NCI-H146 (cell line): ENCODE measurements around the gene PAX2.

Experiments used
- DNase-seq: peaks from one replicate; lab custom pipeline; 2025; lab: John Stamatoyannopoulos, UW

The PAX2 gene

GRCh38 chr10:100724531-100725027 lies 20.8 kb upstream of the PAX2 start:
- no peak for DNase-seq

- no peak for DNase-seq
Measured at GRCh38 chr10:100725071-100725471, 20.3 kb upstream of the PAX2 start.

DNA sequence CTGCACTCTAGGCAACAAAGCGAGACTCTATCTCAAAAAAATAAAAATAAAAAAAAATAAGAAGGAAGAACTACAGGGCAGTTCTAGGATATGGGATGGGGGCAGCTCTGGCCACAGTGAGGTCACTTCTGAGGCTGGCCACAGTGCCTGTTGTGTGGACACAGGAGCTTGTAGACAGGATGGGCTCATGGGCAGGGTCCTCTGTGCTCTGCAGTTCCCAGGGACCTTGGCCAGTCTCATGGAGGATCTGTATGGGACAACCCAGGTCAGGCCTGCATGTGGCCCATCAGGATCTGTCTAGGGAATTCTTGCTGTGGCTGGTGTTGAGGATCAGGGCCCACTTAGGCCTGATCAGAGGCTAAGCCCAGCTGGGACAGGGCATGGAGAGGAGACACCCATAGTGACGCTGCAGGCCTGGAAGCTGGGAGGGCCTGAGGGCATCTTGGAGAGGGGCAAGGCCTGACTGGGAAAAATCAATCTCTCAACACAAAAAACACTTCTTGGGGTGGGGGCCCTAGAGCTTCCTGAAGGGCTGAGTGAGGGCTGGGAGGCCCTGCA lies 19.4 kb upstream of the PAX2 start:
- no peak for DNase-seq

- DNase-seq: no peak
Measured at GRCh38 chr10:100727808-100728207, 17.6 kb upstream of the PAX2 start.

GRCh38 chr10:100728928-100729861 lies 16.2 kb upstream of the PAX2 start:
- no peak for DNase-seq

- no peak for DNase-seq
Measured at GRCh38 chr10:100729862-100730724, 15.3 kb upstream of the PAX2 start.

- DNase-seq: no peak
Measured at GRCh38 chr10:100730725-100731406, 14.5 kb upstream of the PAX2 start.

GRCh38 chr10:100731407-100732240 lies 13.8 kb upstream of the PAX2 start:
- DNase-seq: no peak

DNA sequence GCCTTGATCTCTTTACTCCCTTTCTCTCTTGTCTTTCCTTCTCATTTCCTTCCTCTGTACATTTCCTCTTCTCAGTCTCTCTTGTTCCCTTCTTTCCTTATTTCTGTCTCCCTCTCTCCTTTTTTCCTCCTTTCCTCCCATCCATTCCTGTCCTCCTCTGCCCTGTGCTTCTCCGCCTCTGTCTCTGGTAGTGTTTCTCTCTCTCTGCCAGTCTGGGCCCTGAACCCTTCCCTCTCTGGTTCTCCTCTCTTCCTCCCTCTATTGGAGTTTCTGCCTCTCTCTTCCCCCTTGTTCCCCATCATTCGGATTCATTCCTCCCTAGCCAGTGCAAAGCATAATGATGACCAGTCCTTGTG lies 13.2 kb upstream of the PAX2 start:
- no peak for DNase-seq

DNA sequence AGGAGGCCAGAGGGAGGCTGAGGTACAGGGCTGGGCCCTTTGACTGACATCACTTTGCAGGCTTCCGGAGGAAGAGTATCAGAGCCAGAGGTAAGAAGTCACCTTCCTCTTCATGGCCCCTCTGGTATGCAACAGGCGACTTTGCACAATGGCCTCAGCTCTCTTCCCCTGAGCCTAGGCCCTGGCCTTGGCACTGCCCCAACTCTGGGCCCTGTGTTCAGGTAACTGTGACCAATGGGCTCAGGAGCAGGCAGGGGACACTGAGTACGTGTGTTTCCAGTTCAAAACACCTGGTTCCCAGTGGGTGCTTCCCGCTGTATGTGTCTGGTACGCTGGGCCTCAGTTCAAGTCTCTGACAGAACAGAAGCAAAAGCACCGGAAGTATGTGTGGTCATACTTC lies 12.1 kb upstream of the PAX2 start:
- DNase-seq: no peak

DNA sequence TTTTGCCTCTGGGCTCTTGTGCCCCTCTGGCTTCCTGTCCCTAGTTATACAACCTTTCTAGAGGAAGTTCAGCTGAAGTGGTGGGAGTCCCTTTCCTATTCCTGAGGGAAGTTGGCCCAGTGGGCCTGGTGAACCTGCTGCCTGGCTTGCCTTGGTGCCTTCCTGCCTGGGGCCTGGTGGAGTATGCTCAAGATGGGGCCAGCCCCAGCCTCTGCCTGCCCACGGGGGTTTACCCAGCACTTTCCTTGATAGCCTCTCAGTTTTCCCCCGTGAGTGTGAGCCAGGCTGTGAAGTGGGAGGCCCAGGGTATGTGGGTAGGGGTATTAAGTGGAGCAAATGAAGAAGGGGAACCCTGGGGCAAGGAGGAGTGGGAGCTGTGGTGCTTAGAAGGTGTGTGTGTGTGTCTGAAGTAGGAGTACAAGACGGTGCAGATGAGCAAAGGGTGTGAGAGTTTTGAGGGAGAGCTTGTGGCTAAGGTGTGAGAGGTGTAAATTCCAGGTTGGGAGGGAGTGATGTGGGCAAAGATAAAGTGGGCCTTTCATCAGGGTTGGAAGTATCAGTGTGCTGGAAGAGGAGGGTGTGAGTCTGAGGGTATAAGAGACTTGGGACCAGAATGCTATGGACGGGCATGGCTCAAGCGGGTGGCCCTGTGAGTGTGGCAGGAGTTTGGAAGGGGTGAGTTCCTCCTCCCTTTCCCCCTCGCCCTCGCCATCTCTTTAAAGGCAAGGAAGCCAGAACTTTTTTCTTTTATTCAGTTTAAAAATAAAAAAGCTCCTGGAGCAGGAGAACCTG lies 10.9 kb upstream of the PAX2 start:
- DNase-seq: no peak

- DNase-seq: no peak
Measured at GRCh38 chr10:100735087-100735336, 10.4 kb upstream of the PAX2 start.

GRCh38 chr10:100735337-100736143 lies 9.8 kb upstream of the PAX2 start:
- DNase-seq: no peak

DNA sequence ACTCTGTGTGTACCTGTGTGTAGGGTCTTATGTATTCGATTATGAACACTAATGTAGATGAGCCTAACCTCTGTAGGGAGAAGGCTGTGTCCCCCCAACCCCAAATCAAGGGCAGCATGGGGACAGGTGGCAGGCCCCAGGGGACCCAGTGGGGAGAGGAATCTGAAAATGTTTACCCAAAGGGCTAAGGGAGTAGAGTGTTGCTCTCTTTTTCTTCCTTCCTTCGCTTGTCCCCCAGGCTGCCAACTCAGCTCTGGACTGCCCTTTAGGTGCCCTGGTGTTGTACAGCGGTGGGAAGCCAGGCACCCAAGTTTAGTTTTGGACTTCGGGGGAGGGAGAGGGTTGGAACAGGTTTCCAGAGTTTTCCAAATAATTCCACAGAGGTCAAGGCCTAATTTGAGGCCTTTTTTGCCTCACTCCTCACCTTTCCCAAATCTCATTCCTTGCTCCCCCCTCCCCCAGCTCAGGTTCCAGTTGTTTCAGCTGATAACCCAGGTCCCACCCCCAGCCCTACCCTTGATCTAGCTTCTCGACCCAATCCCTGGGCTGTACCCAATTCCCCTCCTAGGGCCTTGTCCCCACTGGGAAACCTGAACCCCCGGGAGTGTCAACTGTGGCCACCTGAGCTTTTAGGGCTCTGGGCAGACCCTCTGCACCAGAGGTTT lies 9.1 kb upstream of the PAX2 start:
- DNase-seq: no peak

GRCh38 chr10:100736809-100737354 lies 8.5 kb upstream of the PAX2 start:
- DNase-seq: no peak

DNA sequence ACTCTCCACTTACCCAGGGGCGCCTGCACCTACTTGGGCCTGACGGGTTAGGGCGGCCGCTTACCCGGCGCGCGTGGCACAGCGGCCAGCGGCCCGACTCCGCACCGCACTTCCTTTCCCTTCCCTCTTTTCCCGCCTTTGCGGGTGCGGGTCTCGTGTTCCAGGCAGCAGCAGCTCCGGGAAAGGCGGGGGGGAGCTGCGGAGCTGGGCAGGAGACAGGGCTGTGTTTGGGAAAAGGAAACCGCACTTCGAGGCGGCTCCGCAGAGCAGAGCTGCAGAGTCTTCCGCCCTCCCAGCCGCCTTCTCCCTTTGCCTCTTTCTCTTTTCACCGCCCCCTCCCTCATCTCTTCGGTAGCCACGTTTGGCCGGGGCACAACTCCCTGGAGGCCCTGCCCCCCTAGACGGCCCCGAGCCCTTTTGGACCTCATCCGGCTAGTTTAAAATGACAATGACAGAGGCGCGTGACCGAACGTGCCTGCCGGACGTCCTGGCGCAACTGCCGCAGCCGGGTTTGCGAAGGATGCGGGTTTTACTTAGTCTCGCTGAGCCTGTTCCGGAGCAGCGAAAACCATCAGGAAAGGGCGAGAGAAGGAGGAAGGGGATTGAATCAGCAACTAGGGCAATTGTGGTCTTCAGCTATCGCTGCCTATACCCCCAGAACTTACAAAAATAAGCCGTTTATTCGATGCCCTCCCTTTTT lies 7.9 kb upstream of the PAX2 start:
- no peak for DNase-seq

DNA sequence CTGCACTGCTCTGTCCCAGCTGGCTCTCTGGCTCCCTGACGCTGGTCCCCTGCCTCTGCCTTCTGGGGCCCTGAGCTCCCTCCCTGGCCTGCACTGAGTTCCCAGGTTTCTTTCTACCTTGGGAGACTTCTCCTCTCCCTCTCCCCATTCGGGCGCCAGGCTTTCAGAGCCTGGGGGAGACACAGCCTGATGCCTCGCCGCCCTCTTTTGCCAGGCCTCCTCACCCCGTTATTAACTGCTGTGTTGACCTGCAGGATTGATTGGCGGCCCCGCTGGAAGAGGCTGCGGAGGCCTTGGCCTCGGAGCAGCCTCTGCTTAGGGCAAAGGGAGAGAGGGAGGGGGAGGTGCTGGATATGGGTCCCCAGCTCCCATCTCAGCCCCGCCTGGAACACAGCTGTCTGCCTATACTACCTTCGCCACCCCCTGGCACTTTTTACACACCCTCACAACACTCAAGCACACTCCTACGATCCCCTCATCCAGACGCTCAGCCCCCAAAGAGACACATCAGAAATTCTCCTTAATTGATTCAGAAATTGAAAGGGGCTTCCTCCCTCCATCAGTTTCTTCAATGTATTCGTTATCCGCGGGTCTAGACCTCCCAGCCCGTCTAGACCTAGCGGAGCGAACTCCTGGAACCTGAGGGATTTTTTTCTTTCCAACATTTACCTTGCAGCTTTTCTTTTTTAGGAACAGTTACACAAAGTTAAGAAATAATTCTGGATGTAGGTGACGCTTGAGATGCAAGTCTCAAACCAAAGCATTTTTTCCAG lies 7.1 kb upstream of the PAX2 start:
- DNase-seq: no peak
